Uterus (tissue), 4 donors: ENCODE data around the gene DENND4B. TPM values are rescaled to one million over a fixed set of nuclear protein-coding genes. Genes with fewer than 3 reads are reported as not detected.

Source experiments
- DNase-seq, 2 donors: peaks; one replicate each; pipeline ENCODE4 v3.0.0-alpha.2; 2019 to 2020
- H3K27ac ChIP-seq, 2 donors: fragments of 200-600 bp; sonication (generic); 1 replicate in 1 of 2; 2 replicates in 1 of 2; pipeline ENCODE4 v1.5.1; 2016 to 2018
- H3K27me3 ChIP-seq, 2 donors: fragments of 200-600 bp; sonication (generic); one replicate each; pipeline ENCODE4 v1.5.1; 2018 to 2019; ENCODE audit warnings: control low read depth in 1 of 2
- H3K36me3 ChIP-seq, 2 donors: fragments of 200-600 bp; sonication (generic); one replicate each; pipeline ENCODE4 v1.5.1; 2019; ENCODE audit warnings: control low read depth in 1 of 2
- H3K4me1 ChIP-seq, 2 donors: fragments of 200-600 bp; sonication (generic); one replicate each; pipeline ENCODE4 v1.5.1; 2018 to 2019; ENCODE audit warnings: control low read depth in 1 of 2
- H3K4me3 ChIP-seq, 2 donors: fragments of 200-600 bp; sonication (generic); 1 replicate in 1 of 2; 2 replicates in 1 of 2; pipeline ENCODE4 v1.5.1; 2018 to 2019; ENCODE audit warnings: mild to moderate bottlenecking in 1 of 2
- H3K9me3 ChIP-seq, 2 donors: fragments of 200-600 bp; sonication (generic); one replicate each; pipeline ENCODE4 v1.5.1; 2019; ENCODE audit warnings: control low read depth in 1 of 2
- POLR2A ChIP-seq, 2 donors: fragments of 450-650 bp; IDR thresholded peaks; one replicate each; pipeline ENCODE4 v1.6.1; 2016; ENCODE audit warnings: antibody characterized with exemption in 2 of 2, mild to moderate bottlenecking in 1 of 2, moderate library complexity in 1 of 2
- intact Hi-C: fragments of 100-400 bp; cut with DNase I; formaldehyde crosslinking; loops from one replicate; pipeline ENCODE4 v1.15.1; 2023; ENCODE audit warnings: low total_unique reads
- total RNA-seq, 4 donors: library from RNA; depleted of rRNA in 3 of 4; stranded (reverse); fragments of >200 nt in 3 of 4; gene quantifications; one replicate each; pipeline versions ENCODE4 v1.1.0 to v1.2.4, GENCODE V29; 2014 to 2023
- TF ChIP-seq, protein P1 (sequence below), 4 experiments: fragments of 200-600 bp in 2 of 4; fragments of 450-650 bp in 2 of 4; sonication (generic) in 2 of 4; IDR thresholded peaks; one replicate each; pipeline ENCODE4 v1.5.1; 2016 to 2019; ENCODE audit warnings: antibody characterized with exemption in 4 of 4, mild to moderate bottlenecking in 2 of 4, moderate library complexity in 1 of 4
- donor health status: DM: yes; HTN: yes; CAD: no.

The DENND4B gene, protein sequence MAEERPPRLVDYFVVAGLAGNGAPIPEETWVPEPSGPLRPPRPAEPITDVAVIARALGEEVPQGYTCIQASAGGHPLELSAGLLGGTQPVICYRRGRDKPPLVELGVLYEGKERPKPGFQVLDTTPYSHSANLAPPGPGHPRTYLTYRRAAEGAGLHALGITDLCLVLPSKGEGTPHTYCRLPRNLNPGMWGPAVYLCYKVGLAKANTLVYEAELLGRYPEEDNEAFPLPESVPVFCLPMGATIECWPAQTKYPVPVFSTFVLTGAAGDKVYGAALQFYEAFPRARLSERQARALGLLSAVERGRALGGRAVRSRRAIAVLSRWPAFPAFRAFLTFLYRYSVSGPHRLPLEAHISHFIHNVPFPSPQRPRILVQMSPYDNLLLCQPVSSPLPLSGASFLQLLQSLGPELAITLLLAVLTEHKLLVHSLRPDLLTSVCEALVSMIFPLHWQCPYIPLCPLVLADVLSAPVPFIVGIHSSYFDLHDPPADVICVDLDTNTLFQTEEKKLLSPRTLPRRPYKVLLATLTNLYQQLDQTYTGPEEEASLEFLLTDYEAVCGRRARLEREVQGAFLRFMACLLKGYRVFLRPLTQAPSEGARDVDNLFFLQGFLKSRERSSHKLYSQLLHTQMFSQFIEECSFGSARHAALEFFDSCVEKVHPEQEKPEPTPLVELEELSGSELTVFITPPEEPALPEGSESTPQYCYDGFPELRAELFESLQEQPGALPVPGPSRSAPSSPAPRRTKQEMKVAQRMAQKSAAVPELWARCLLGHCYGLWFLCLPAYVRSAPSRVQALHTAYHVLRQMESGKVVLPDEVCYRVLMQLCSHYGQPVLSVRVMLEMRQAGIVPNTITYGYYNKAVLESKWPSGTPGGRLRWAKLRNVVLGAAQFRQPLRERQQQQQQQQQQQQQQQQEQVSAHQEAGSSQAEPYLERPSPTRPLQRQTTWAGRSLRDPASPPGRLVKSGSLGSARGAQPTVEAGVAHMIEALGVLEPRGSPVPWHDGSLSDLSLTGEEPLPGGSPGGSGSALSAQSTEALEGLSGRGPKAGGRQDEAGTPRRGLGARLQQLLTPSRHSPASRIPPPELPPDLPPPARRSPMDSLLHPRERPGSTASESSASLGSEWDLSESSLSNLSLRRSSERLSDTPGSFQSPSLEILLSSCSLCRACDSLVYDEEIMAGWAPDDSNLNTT (N-terminal part only)
- 10 to 100 TPM in 3 of 4 donors, 1 to 10 TPM in 1; 5.6 to 94.9 (median 30.1) TPM for total RNA-seq

- TF ChIP-seq, protein P1, sequence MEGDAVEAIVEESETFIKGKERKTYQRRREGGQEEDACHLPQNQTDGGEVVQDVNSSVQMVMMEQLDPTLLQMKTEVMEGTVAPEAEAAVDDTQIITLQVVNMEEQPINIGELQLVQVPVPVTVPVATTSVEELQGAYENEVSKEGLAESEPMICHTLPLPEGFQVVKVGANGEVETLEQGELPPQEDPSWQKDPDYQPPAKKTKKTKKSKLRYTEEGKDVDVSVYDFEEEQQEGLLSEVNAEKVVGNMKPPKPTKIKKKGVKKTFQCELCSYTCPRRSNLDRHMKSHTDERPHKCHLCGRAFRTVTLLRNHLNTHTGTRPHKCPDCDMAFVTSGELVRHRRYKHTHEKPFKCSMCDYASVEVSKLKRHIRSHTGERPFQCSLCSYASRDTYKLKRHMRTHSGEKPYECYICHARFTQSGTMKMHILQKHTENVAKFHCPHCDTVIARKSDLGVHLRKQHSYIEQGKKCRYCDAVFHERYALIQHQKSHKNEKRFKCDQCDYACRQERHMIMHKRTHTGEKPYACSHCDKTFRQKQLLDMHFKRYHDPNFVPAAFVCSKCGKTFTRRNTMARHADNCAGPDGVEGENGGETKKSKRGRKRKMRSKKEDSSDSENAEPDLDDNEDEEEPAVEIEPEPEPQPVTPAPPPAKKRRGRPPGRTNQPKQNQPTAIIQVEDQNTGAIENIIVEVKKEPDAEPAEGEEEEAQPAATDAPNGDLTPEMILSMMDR (IDR thresholded peaks at IDR 0.05), result peak; percentile 93 to 99 (median 96)
- no peak for TF ChIP-seq POLR2A (IDR thresholded peaks at IDR 0.05)
- Histone ChIP-seq H3K27me3 (no peaks in the 10 kb centered on the region), H3K27ac (peak within 1 kb of the TSS; percentile 94 to 98), H3K4me3 (peak within 1 kb of the TSS; percentile 51 to 93), H3K9me3 (no peaks in the 10 kb centered on the region), H3K36me3 (no peaks in the 10 kb centered on the region), H3K4me1 (peaks cover 6 to 10% of the 10 kb centered on the region in 2 donors)
- intact Hi-C loops, result no loop called here
- peak; percentile 77 to 82 for DNase-seq
Measured at GRCh38 chr1:153946622-153947241, at the start of gene DENND4B. Gene DENND4B (minus strand): TSS chr1:153946718. CDS start chr1:153944374, 2,344 bp downstream.

GRCh38 chr1:153995640-153996039 is 49.1 kb upstream of the DENND4B start:
- H3K4me3 ChIP-seq, result no peak overlapping the region
- H3K9me3 ChIP-seq, result no peaks in the 10 kb centered on the region
- TF ChIP-seq, protein P1 (IDR thresholded peaks at IDR 0.05), result no peak
- TF ChIP-seq POLR2A (IDR thresholded peaks at IDR 0.05), result no peak
- H3K27me3 ChIP-seq, result no peaks in the 10 kb centered on the region
- no peak for DNase-seq
- no peaks in the 10 kb centered on the region for H3K36me3 ChIP-seq
- intact Hi-C loops, result no loop called here
- peaks cover 0 to 16% of the 10 kb centered on the region in 2 donors for H3K4me1 ChIP-seq
- H3K27ac ChIP-seq, result no peak overlapping the region

DNA sequence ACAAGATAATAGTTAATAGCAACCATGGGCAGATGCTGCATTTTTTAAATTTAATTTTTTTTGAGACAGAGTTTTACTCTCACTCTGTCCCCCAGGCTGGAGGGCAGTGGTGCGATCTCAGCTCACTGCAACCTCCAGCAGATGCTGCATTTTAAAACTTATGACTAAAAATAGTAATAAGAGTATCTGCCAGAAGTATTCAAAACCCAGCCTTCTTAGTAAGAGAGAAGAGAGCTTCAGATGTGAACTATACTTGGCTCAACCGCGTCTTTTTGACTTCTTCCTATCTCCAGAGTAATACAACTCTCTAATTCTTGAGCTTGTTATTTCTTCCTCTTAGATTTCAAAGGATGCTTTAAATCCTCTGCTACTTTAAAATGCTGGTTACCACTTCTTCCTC is 48.7 kb upstream of the DENND4B start:
- no peaks in the 10 kb centered on the region for H3K36me3 ChIP-seq
- peaks cover 0 to 16% of the 10 kb centered on the region in 2 donors for H3K4me1 ChIP-seq
- no peak overlapping the region for H3K27ac ChIP-seq
- no peak for DNase-seq
- no peak for TF ChIP-seq POLR2A (IDR thresholded peaks at IDR 0.05)
- TF ChIP-seq, protein P1 (IDR thresholded peaks at IDR 0.05), result no peak
- intact Hi-C loops, result no loop called here
- no peaks in the 10 kb centered on the region for H3K9me3 ChIP-seq
- H3K4me3 ChIP-seq, result no peak overlapping the region
- no peaks in the 10 kb centered on the region for H3K27me3 ChIP-seq

DNA sequence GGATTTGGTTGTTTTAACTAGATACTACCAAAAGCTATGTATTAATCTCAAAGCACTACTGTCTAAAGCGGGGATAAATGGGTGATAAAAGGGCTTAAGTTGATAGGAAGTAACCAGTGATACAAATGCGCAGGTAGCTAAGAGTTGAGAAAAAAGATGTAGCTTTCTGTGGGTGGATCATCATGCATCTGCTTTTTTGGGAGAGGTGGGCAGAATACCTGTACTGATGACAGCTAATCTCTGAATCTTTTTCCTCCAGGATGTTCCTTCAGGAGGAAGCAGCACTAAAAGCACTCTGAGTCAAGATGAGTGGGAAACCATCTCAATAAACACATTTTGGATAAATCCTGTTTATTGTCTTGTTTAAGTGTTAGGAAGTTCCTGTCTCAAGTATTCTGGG is 45.3 kb upstream of the DENND4B start:
- Histone ChIP-seq H3K4me3 (peak overlapping the region; percentile 74 to 99), H3K36me3 (no peaks in the 10 kb centered on the region), H3K27ac (peak overlapping the region; percentile 94 to 99), H3K9me3 (no peaks in the 10 kb centered on the region), H3K4me1 (peaks cover 0 to 16% of the 10 kb centered on the region in 2 donors), H3K27me3 (no peaks in the 10 kb centered on the region)
- no peak for DNase-seq
- no peak for TF ChIP-seq POLR2A (IDR thresholded peaks at IDR 0.05)
- TF ChIP-seq, protein P1 (IDR thresholded peaks at IDR 0.05), result no peak
- intact Hi-C loops, result loop anchor here (5.0 kb wide), 1 partner anchor 195 kb away; no protein-coding TSS in a partner anchor
